GM18519 (cell line): ENCODE data around the gene CARMIL3.

Experiments used
- ATAC-seq: cut with Tn5 transposase; IDR thresholded peaks from one replicate; pipeline ENCODE4 v1.9.1; 2021; ENCODE audit warnings: mild to moderate bottlenecking, moderate library complexity; ENCODE audit not compliant: unreplicated experiment, low FRiP score

The CARMIL3 gene

DNA sequence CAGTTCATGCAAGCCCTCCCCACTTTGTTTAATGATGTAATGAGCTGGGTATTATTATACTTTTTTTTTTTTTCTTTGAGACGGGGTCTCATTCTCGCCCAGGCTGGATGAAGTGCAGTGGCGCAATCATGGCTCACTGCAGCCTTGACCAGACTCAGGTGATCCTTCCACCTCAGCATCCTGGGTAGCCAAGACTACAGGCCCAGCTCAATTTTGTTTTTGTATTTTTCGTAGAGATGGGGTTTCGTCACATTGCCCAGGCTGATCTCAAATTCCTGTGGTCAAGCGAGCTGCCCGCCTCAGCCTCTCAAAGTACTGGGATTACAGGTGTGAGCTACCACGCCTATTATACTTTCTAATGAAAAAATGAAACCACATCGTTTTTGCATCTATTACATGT lies 58.3 kb downstream of the CARMIL3 start:
- no peak for ATAC-seq

DNA sequence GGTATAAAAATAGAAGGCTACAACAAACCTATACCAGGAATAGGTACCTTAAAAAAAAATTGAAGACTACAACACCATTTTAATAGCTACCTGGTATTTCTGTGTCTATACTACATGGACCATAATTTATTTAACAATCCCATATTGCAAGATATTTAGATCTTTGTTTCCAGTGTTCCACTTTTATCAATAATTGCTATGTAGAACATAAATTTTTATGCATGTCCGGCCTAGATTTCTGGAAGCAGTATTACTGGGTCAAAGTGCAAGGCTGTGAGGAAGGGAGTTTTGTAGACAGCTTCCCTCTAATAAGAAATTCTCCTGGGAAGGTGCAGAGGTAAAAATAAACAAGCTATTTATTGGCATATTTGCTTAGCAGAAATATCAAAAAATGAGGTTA lies 58.7 kb downstream of the CARMIL3 start:
- ATAC-seq, result no peak

DNA sequence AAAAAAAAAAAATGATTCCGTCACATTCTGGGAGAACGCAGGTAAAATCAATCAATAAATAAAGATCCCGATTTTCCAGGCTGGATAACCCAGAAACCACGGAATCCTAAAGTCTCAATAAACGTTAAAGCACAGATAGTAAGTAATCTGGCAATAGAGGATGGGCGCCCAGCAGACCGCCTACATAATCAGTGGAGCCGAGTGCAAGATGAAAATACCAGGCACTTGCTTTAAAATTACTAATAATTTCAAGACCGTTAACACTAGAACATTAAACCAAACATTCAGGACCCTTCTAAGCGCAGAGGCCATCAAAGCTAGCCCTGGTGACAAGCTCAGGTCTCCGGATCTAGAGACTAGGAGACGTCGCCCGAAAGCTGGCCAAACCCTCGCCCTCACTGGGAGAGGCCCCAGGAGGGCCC lies 61.6 kb downstream of the CARMIL3 start:
- ATAC-seq, result no peak

DNA sequence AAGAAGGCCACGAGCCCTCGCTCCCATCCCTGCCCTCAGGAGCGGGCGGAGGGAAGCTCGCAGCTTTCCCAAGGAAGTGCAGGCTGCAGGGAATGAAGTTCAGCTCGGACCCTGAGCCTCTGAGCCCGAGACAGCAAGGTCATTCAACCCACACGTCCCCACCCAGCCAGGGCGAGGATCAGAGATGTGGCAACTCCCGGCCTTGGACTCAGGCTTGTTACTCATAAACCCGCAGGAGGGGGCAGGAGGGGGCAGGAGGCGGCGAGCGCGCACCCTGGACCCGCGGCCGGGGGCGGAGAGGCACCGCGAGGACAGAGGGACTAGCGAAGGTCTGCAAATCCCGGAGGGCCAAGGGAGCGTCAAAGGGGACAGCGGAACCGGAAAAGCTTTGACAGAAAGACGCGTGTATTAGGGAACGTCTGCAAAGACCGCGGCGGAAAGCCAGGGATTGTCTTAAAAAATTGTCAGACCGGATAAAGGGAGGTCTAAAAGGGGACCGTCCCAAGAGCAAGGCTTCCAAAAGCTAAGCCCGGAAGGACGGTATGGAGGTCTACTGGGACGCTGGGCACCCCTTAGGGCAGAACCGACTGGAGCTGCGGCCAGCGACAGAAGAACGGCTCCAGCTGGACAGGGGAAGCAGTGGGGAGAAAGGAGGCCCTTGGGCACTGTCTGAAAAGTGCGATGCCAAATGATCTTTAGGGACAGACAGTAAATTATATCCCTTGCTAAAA lies 62.2 kb downstream of the CARMIL3 start:
- ATAC-seq, result peak; percentile 9

DNA sequence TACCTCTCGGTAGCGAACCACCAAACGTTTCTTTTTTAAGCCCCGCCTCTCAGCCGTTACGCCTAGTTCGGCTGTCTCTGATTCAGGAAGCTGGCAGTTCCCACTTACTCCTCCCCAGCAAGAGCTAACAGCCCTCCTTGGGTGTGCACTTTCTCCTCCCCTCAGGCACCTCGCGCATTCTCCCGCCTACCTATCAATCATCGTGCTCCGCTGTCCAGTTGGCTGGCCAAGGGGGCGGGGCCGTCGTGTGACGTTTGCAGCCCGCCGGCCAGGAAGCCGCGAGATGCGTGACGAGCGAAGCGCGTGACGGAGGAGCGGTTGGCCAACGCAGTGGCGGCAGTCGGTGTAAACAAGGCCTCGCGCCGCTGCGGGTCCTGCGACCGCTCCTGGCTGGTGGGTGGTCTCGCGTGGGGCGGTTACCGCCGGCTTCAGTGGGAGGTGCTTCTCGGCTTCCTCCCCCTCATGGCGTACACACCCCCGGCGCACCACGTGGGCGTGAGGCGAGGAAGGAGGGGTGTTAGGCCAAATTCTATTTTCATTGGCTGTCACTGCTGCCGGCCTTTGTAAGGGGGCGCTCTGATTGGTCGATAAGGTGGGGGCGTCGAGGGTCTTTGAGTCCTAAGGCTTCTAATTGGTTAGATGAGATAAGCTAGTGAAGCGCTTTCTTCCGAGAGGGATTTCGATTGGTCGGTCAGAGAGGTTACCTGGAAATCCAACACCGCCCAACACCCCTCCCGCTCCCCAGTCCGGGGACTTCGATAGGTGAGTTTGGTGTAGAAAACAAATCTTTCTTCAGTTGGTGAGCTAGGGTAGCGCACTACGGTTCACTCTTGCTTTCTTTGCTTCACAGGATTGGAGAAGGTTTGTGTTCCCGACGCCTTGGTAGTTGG lies 63.0 kb downstream of the CARMIL3 start, which contains the start of the genes DCAF11 and NRL:
DCAF11 (plus strand) TSS at position 246 of the 890 bp plus-strand sequence. CDS start 818 bp downstream, outside the sequence.
NRL (minus strand) TSS at position 418 of the 890 bp plus-strand sequence. CDS start 32,101 bp downstream, outside the sequence.
- peak; percentile 74 for ATAC-seq

DNA sequence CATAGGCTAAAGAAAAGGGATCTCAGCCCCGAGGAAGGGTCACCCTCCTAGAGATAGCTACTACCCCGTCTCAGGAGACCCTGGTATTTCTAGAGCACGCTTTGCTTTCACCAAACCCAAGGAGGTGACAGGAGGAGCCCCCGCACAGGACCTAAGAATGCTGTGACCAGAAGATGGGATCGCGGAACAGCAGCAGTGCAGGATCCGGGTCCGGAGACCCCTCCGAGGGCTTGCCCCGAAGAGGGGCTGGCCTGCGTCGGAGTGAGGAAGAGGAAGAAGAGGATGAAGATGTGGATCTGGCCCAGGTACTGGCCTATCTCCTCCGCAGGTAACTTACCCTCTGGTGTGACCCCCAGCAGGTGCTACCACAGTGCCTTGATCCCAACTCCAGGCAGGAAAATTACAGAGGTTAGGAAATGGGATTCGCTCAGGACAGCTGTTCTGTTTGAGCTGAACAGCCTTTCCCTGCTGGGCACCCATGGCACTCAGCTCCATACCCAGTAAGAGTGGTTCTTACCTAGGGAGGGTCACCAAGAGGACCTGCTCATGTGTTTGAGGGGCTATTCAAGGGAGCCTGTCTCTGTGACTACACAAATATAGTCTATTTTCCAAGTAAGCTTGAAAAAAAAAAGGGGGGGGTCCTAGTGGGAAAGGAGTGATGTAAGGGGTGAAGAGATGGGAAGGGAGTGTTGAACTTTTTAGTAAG lies 63.8 kb downstream of the CARMIL3 start:
- no peak for ATAC-seq

DNA sequence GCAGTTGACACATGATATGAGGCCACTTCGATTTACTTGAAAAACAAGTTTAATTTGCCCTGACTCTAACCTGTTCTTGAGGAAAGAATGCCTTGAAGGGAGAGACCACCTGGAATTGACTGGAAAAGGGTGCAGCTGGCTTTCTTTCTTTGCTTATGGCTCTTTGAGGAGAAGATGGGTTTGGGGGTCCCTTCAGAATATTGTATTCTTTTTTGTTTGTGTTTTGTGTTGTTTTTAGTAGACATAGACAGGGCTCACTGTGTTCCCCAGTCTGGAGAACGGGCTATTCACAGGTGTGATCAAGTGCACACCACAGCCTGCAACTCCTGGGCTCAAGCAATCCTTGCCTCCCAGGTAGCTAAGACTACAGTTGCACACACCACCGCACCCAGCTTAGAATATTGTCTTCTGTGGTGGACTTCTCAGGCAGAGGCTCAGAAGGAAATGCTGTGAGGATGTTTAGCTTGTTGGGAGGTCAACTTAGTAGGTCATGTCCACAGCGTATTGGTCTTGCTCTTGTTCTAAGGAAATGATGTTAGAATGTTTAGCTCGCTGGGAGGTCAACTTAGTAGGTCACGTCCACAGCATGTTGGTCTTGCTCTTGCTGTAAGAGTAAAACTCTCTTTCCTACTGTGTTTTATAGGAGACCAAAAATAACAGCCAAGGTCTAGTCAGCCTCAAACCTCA lies 64.5 kb downstream of the CARMIL3 start:
- ATAC-seq, result no peak

DNA sequence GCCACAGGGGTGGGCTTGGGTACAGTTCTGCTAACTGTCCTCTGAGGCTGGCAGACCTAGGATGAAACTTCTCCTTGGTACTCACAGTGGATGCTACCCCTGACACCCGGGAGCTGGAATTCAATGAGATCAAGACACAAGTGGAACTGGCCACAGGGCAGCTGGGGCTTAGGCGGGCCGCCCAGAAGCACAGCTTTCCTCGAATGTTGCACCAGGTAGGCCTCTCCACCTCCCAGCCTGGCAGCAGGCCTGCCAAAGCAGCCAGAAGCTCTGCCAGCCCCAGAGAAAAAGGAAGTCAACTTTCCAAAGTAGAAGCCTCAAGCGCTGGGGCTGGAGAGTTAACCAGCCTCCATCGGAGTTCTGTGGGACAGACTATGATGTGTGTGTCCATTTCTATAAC lies 65.4 kb downstream of the CARMIL3 start:
- no peak for ATAC-seq
